22Rv1 (cell line): ENCODE results near the gene GNG11.
"Not testable (repeated sequence)": the region's sequence is repeated elsewhere in the genome, so short reads cannot be mapped to it uniquely, and the experiment has no call there.

Source experiments
- CTCF ChIP-seq: fragments of 450-650 bp; IDR thresholded peaks from 2 replicates; pipeline ENCODE4 v1.5.1; 2017; ENCODE audit warnings: mild to moderate bottlenecking
- ZFX ChIP-seq: fragments of 450-650 bp; IDR thresholded peaks from 2 replicates; pipeline ENCODE4 v1.6.1; 2017; ENCODE audit warnings: antibody characterized with exemption, borderline replicate concordance

GRCh38 chr7:93911242-93911641 lies 10.3 kb upstream of the GNG11 start:
- not testable (repeated sequence) for TF ChIP-seq CTCF, ZFX
